Muscle layer of colon (tissue), 2 donors: ENCODE data around the gene FEM1C.

Source experiments
- H3K27ac ChIP-seq: one replicate; pipeline ENCODE4 v1.7.0; 2013; ENCODE audit warnings: low read depth, mild to moderate bottlenecking, low read length, moderate library complexity
- H3K27me3 ChIP-seq, 2 donors: one replicate each; pipeline ENCODE4 v1.7.0; 2013; ENCODE audit warnings: low read length in 2 of 2, mild to moderate bottlenecking in 2 of 2; ENCODE audit not compliant: insufficient read depth in 2 of 2, control insufficient read depth in 1 of 2
- H3K36me3 ChIP-seq: one replicate; pipeline ENCODE4 v1.7.0; 2013; ENCODE audit warnings: mild to moderate bottlenecking, low read length; ENCODE audit not compliant: insufficient read depth
- H3K4me1 ChIP-seq: one replicate; pipeline ENCODE4 v1.7.0; 2013; ENCODE audit warnings: mild to moderate bottlenecking, low read length; ENCODE audit not compliant: insufficient read depth
- H3K4me3 ChIP-seq, 2 donors: one replicate each; pipeline ENCODE4 v1.7.0; 2013; ENCODE audit warnings: low read length in 2 of 2, low read depth in 1 of 2, mild to moderate bottlenecking in 1 of 2, moderate library complexity in 1 of 2
- H3K9ac ChIP-seq: one replicate; pipeline ENCODE4 v1.7.0; 2013; ENCODE audit warnings: low read length
- H3K9me3 ChIP-seq: one replicate; pipeline ENCODE4 v1.7.0; 2013; ENCODE audit warnings: mild to moderate bottlenecking, low read length
- donor health status: abdominal sarcoma.
- donor health status: Adenocarcinoma of cecum.

FEM1C gene

GRCh38 chr5:115556276-115556675, 11.7 kb upstream of the FEM1C start:
- no peaks in the 10 kb centered on the region for H3K36me3 ChIP-seq
- no peaks in the 10 kb centered on the region for H3K4me1 ChIP-seq
- no peak overlapping the region for H3K4me3 ChIP-seq
- no peak overlapping the region for H3K27ac ChIP-seq
- H3K9ac ChIP-seq = no peak overlapping the region
- H3K9me3 ChIP-seq = no peaks in the 10 kb centered on the region
- H3K27me3 ChIP-seq = no peaks in the 10 kb centered on the region

- no peaks in the 10 kb centered on the region for H3K9me3 ChIP-seq
Observed at GRCh38 chr5:115555084-115555633, 10.6 kb upstream of the FEM1C start.

GRCh38 chr5:115553082-115553481, 8.5 kb upstream of the FEM1C start:
- no peaks in the 10 kb centered on the region for H3K27me3 ChIP-seq
- H3K4me1 ChIP-seq = no peaks in the 10 kb centered on the region
- no peak overlapping the region for H3K27ac ChIP-seq
- H3K36me3 ChIP-seq = no peaks in the 10 kb centered on the region
- no peak overlapping the region for H3K4me3 ChIP-seq
- no peak overlapping the region for H3K9ac ChIP-seq
- no peaks in the 10 kb centered on the region for H3K9me3 ChIP-seq

More at GRCh38 chr5:115555084-115555633, 10.6 kb upstream of the FEM1C start:
- Histone ChIP-seq H3K4me1 (no peaks in the 10 kb centered on the region), H3K27ac (no peak overlapping the region), H3K36me3 (no peaks in the 10 kb centered on the region), H3K4me3 (no peak overlapping the region), H3K27me3 (no peaks in the 10 kb centered on the region), H3K9ac (no peak overlapping the region)

GRCh38 chr5:115551415-115551814, 6.8 kb upstream of the FEM1C start:
- Histone ChIP-seq H3K27me3 (no peaks in the 10 kb centered on the region), H3K27ac (no peak overlapping the region), H3K4me1 (no peaks in the 10 kb centered on the region), H3K9ac (no peak overlapping the region), H3K4me3 (no peak overlapping the region), H3K36me3 (no peaks in the 10 kb centered on the region), H3K9me3 (no peaks in the 10 kb centered on the region)

GRCh38 chr5:115549154-115549553, 4.6 kb upstream of the FEM1C start:
- Histone ChIP-seq H3K27me3 (no peaks in the 10 kb centered on the region), H3K36me3 (no peaks in the 10 kb centered on the region), H3K4me1 (no peaks in the 10 kb centered on the region), H3K27ac (no peak overlapping the region), H3K9ac (no peak overlapping the region), H3K9me3 (no peaks in the 10 kb centered on the region), H3K4me3 (no peak overlapping the region)

GRCh38 chr5:115548683-115549082, 4.1 kb upstream of the FEM1C start:
- no peaks in the 10 kb centered on the region for H3K9me3 ChIP-seq
- H3K27ac ChIP-seq = no peak overlapping the region
- no peak overlapping the region for H3K4me3 ChIP-seq
- no peaks in the 10 kb centered on the region for H3K27me3 ChIP-seq
- H3K9ac ChIP-seq = no peak overlapping the region
- H3K4me1 ChIP-seq = no peaks in the 10 kb centered on the region
- H3K36me3 ChIP-seq = no peaks in the 10 kb centered on the region

GRCh38 chr5:115545351-115545882, 842 bp upstream of the FEM1C start:
- H3K4me3 ChIP-seq = peak overlapping the region; percentile 28 to 48

GRCh38 chr5:115544043-115544435, 536 bp downstream of the FEM1C start:
- H3K27ac ChIP-seq = peak overlapping the region; percentile 77
- no peaks in the 10 kb centered on the region for H3K27me3 ChIP-seq
- H3K9ac ChIP-seq = peak overlapping the region; percentile 57
- H3K4me3 ChIP-seq = peak overlapping the region; percentile 66 to 93
- H3K36me3 ChIP-seq = peaks cover 5% of the 10 kb centered on the region
- H3K9me3 ChIP-seq = no peaks in the 10 kb centered on the region
- peaks cover 30% of the 10 kb centered on the region for H3K4me1 ChIP-seq

More at GRCh38 chr5:115545351-115545882, 842 bp upstream of the FEM1C start:
- no peaks in the 10 kb centered on the region for H3K27me3 ChIP-seq
- H3K36me3 ChIP-seq = no peaks in the 10 kb centered on the region
- no peaks in the 10 kb centered on the region for H3K9me3 ChIP-seq
- H3K9ac ChIP-seq = no peak overlapping the region
- H3K4me1 ChIP-seq = peaks cover 16% of the 10 kb centered on the region
- H3K27ac ChIP-seq = peak overlapping the region; percentile 59

GRCh38 chr5:115543365-115544042, 1.1 kb downstream of the FEM1C start:
- H3K27ac ChIP-seq = peak overlapping the region; percentile 77
- H3K9ac ChIP-seq = peak overlapping the region; percentile 57
- no peaks in the 10 kb centered on the region for H3K9me3 ChIP-seq
- H3K27me3 ChIP-seq = no peaks in the 10 kb centered on the region
- H3K36me3 ChIP-seq = peaks cover 8% of the 10 kb centered on the region
- peaks cover 35% of the 10 kb centered on the region for H3K4me1 ChIP-seq
- peak overlapping the region; percentile 66 to 93 for H3K4me3 ChIP-seq

GRCh38 chr5:115542651-115543364, 1.8 kb downstream of the FEM1C start:
- Histone ChIP-seq H3K27ac (peak overlapping the region; percentile 77), H3K4me1 (peaks cover 42% of the 10 kb centered on the region), H3K9me3 (no peaks in the 10 kb centered on the region)

GRCh38 chr5:115542086-115542485, 2.5 kb downstream of the FEM1C start:
- H3K27me3 ChIP-seq = no peaks in the 10 kb centered on the region
- H3K36me3 ChIP-seq = peaks cover 12% of the 10 kb centered on the region
- H3K27ac ChIP-seq = peak overlapping the region; percentile 77
- peaks cover 47% of the 10 kb centered on the region for H3K4me1 ChIP-seq
- peak overlapping the region; percentile 66 to 93 for H3K4me3 ChIP-seq
- H3K9me3 ChIP-seq = no peaks in the 10 kb centered on the region
- peak overlapping the region; percentile 57 for H3K9ac ChIP-seq

More at GRCh38 chr5:115542651-115543364, 1.8 kb downstream of the FEM1C start:
- Histone ChIP-seq H3K4me3 (peak overlapping the region; percentile 66 to 93), H3K9ac (peak overlapping the region; percentile 57), H3K27me3 (no peaks in the 10 kb centered on the region), H3K36me3 (peaks cover 12% of the 10 kb centered on the region)
